GM12891 (cell line): ENCODE results near the gene KRT2.

ENCODE experiments used
- DNase-seq: peaks from one replicate; pipeline ENCODE4 v3.0.0; 2011; ENCODE audit warnings: low spot score; ENCODE audit not compliant: insufficient read length
- FAIRE-seq: peaks from 2 replicates; lab custom pipeline; 2011; peaks lifted over from hg19 to GRCh38; lab: Jason Lieb, UNC
- PAX5 ChIP-seq: IDR thresholded peaks from 2 replicates; pipeline ENCODE4 v1.6.1; 2011; ENCODE audit warnings: low read length, moderate library complexity, mild to moderate bottlenecking; ENCODE audit not compliant: insufficient read depth, severe bottlenecking
- POLR2A ChIP-seq: IDR thresholded peaks from 2 replicates; pipeline ENCODE4 v1.6.1; 2011; ENCODE audit warnings: low read depth, low read length, control low read depth
- POLR2AphosphoS5 ChIP-seq: IDR thresholded peaks from 2 replicates; pipeline ENCODE4 v1.6.1; 2011; ENCODE audit warnings: low read depth, low read length, control low read depth
- POU2F2 ChIP-seq: IDR thresholded peaks from 2 replicates; pipeline ENCODE4 v1.6.1; 2011; ENCODE audit warnings: low read depth, mild to moderate bottlenecking, control low read depth, low read length, moderate library complexity
- SPI1 ChIP-seq: IDR thresholded peaks from 2 replicates; pipeline ENCODE4 v1.6.1; 2011; ENCODE audit warnings: low read depth, low read length, control low read depth
- TAF1 ChIP-seq: IDR thresholded peaks from 2 replicates; pipeline ENCODE4 v1.6.1; 2011; ENCODE audit warnings: low read depth, low read length, control low read depth

Gene KRT2

DNA sequence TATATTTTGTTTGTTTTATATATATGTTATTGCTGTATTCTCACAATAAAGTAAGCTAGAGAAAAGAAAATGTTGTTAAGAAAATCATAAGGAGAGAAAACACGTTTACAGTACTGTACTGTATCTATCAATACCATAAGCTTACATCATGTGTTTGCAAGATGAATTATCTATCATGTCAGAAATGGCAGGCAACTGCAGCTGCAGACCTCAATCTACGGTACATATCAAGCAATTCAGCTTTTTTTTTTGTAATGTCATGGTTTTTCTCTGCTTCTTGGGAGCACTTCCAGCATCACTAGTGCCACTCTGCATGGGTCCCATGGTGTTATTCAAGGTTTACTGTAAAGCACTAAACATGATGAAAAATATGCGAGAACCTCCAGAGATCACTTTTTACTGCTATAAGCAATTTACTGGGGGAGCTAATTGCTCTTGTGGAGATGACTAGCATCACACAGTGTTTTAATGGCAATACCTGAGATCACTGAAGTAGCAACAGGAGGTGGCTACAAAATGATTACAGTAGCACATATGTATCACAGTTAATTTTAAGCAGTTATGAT, 9.0 kb upstream of the KRT2 start:
- no peak for DNase-seq
- TF ChIP-seq SPI1, result no peak
- no peak for TF ChIP-seq POLR2AphosphoS5
- no peak for TF ChIP-seq TAF1
- no peak for TF ChIP-seq PAX5
- TF ChIP-seq POLR2A, result no peak
- no peak for TF ChIP-seq POU2F2
- FAIRE-seq, result no peak

DNA sequence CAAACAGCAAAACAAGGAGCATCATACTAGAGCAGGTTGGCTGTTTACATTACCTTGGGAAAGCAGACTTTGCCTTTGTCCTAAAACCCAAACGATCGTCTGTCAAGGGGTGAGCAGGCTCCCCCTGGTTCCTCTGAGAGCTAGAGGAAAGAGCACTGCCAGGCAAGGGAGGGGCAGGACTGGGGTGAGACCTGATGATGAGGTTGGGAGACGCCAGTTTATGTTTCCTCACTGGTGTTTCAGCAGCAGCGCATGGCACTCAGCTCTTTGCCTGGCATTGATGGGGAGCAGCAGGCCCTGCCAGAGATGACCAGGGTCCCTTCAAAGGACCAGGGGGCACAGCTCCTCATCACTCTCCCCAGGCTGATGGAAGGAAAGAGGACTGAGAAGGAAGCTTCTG, 7.9 kb upstream of the KRT2 start:
- TF ChIP-seq POLR2AphosphoS5 (no peak), SPI1 (no peak), POU2F2 (no peak), PAX5 (no peak), POLR2A (no peak), TAF1 (no peak)
- FAIRE-seq (no peak), DNase-seq (no peak)

- TF ChIP-seq SPI1 (no peak), POU2F2 (no peak), PAX5 (no peak), POLR2A (no peak), POLR2AphosphoS5 (no peak), TAF1 (no peak)
- no peak for FAIRE-seq
- no peak for DNase-seq
Observed at GRCh38 chr12:52659395-52659794, 7.4 kb upstream of the KRT2 start.

GRCh38 chr12:52658196-52658595, 6.2 kb upstream of the KRT2 start:
- FAIRE-seq (no peak), DNase-seq (no peak)

GRCh38 chr12:52657250-52657902, 5.4 kb upstream of the KRT2 start:
- FAIRE-seq (no peak), DNase-seq (no peak)

More at GRCh38 chr12:52658196-52658595, 6.2 kb upstream of the KRT2 start:
- TF ChIP-seq POLR2A (no peak), POU2F2 (no peak), TAF1 (no peak), PAX5 (no peak), SPI1 (no peak), POLR2AphosphoS5 (no peak)

GRCh38 chr12:52656616-52657015, 4.6 kb upstream of the KRT2 start:
- TF ChIP-seq POLR2A, result no peak
- no peak for FAIRE-seq
- DNase-seq, result no peak

More at GRCh38 chr12:52657250-52657902, 5.4 kb upstream of the KRT2 start:
- TF ChIP-seq POU2F2 (no peak), PAX5 (no peak), POLR2AphosphoS5 (no peak), TAF1 (no peak), POLR2A (no peak), SPI1 (no peak)

- DNase-seq (no peak), FAIRE-seq (no peak)
- TF ChIP-seq POU2F2, result no peak
- TF ChIP-seq PAX5, result no peak
- no peak for TF ChIP-seq POLR2A
- TF ChIP-seq SPI1, result no peak
- TF ChIP-seq POLR2AphosphoS5, result no peak
- no peak for TF ChIP-seq TAF1
Observed at GRCh38 chr12:52655720-52656124, 3.7 kb upstream of the KRT2 start.

GRCh38 chr12:52655251-52655650, 3.2 kb upstream of the KRT2 start:
- TF ChIP-seq TAF1 (no peak), SPI1 (no peak), POLR2A (no peak), POLR2AphosphoS5 (no peak), PAX5 (no peak), POU2F2 (no peak)
- no peak for FAIRE-seq
- DNase-seq, result no peak

- TF ChIP-seq SPI1, result no peak
- TF ChIP-seq POLR2A, result no peak
- TF ChIP-seq TAF1, result no peak
- no peak for TF ChIP-seq PAX5
- no peak for TF ChIP-seq POU2F2
- TF ChIP-seq POLR2AphosphoS5, result no peak
- FAIRE-seq (no peak), DNase-seq (no peak)
Observed at GRCh38 chr12:52650520-52651081, 1.4 kb downstream of the KRT2 start.
